ENCODE data around the gene PIGC.

PIGC gene

DNA sequence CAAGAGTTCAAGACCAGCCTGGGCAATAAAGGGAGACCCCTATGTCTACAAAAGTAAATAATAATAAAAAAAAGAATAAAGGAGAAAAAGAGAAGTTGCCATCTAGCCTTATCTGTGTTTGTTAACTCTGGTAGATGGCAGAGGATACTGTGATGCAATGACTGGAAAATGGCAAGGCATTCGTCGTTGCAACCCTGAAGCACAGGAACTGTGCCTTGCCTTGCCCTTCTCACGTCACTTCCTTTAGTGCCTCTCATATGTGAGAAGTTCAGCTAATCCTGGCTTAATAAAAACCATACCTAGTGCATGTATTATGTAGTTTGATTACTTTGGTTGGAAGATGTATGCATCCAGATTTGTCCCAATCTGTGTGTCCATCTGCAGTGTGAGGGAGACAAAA is 25.8 kb upstream of the PIGC start:
- H3K79me1 ChIP-seq (replicated peaks; ENCODE audit: low read length, poor library complexity, severe bottlenecking) = no peaks in the 10 kb centered on the region
- no peaks in the 10 kb centered on the region for H3K27me3 ChIP-seq (ENCODE audit: control insufficient read depth in 1 of 2, insufficient read depth in 1 of 2, low read length in 2 of 2)
- no peak overlapping the region for H3K4me2 ChIP-seq (ENCODE audit: low read length, poor library complexity, severe bottlenecking)
- no peak overlapping the region for H3K9ac ChIP-seq (ENCODE audit: low read length)
- H2BK15ac ChIP-seq (ENCODE audit: low read depth, poor library complexity, severe bottlenecking) = no peak overlapping the region
- H3K4ac ChIP-seq (ENCODE audit: low read depth in 1 of 2, low read length in 2 of 2) = no peak overlapping the region
- H2AK5ac ChIP-seq (ENCODE audit: low read length, severe bottlenecking) = no peak overlapping the region
- H2BK120ac ChIP-seq (ENCODE audit: low read depth, low read length) = no peak overlapping the region
- 95% methylated on average over 3 of the region's 3 CpGs for WGBS
- no peak overlapping the region for H4K91ac ChIP-seq (ENCODE audit: low read length)
- no peak overlapping the region for H3K18ac ChIP-seq (ENCODE audit: low read depth in 1 of 2, low read length in 2 of 2)
- H3K4me1 ChIP-seq (ENCODE audit: control insufficient read depth, insufficient read depth, low read depth, low read length) = peaks cover 3% of the 10 kb centered on the region
- H3K36me3 ChIP-seq (ENCODE audit: control insufficient read depth in 1 of 2, insufficient read depth in 2 of 2, low read depth in 1 of 2, low read length in 2 of 2) = no peaks in the 10 kb centered on the region
- H2BK5ac ChIP-seq (ENCODE audit: low read depth, low read length, poor library complexity, severe bottlenecking) = no peak overlapping the region
- no peak for DNase-seq
- no peak overlapping the region for H2AFZ ChIP-seq (ENCODE audit: low read depth, low read length)
- H2BK12ac ChIP-seq (ENCODE audit: low read length in 2 of 2) = no peak overlapping the region
- no peak overlapping the region for H4K8ac ChIP-seq (ENCODE audit: low read length)
- H3K27ac ChIP-seq (ENCODE audit: low read length, poor library complexity, severe bottlenecking) = no peak overlapping the region
- no peak overlapping the region for H3K14ac ChIP-seq (ENCODE audit: low read length in 2 of 2)
- no peak overlapping the region for H3K4me3 ChIP-seq (ENCODE audit: insufficient read depth in 1 of 2, low read depth in 1 of 2, low read length in 2 of 2)
- no peak overlapping the region for H3K23ac ChIP-seq (ENCODE audit: low read length in 2 of 2)
- H3K9me3 ChIP-seq (ENCODE audit: control insufficient read depth, low read length) = no peaks in the 10 kb centered on the region

DNA sequence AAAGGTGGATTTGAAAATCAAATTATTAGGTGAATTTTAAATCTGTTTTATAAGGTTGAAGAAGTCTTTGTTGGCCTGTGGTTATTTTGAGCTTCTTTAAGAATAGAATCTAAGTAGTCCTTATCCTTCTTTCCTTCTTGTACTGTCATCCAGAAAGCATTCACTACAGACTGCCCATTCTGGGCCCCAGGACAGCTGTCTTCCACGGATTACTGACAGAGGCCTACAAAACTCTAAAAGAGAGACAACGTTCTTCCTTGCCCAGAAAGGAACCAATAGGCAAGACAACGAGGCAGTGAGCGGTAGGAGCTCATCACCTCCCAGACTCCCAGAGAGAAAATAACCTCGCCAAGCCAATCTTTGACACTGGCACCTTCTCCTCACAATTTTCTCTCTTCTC is 24.4 kb upstream of the PIGC start:
- H3K4ac ChIP-seq (ENCODE audit: low read depth in 1 of 2, low read length in 2 of 2) = no peak overlapping the region
- H4K91ac ChIP-seq (ENCODE audit: low read length) = no peak overlapping the region
- H2AK5ac ChIP-seq (ENCODE audit: low read length, severe bottlenecking) = no peak overlapping the region
- H3K36me3 ChIP-seq (ENCODE audit: control insufficient read depth in 1 of 2, insufficient read depth in 2 of 2, low read depth in 1 of 2, low read length in 2 of 2) = no peaks in the 10 kb centered on the region
- H3K18ac ChIP-seq (ENCODE audit: low read depth in 1 of 2, low read length in 2 of 2) = no peak overlapping the region
- no peak overlapping the region for H3K9ac ChIP-seq (ENCODE audit: low read length)
- 87% methylated on average over 5 of the region's 5 CpGs for WGBS
- H2AFZ ChIP-seq (ENCODE audit: low read depth, low read length) = no peak overlapping the region
- no peaks in the 10 kb centered on the region for H3K9me3 ChIP-seq (ENCODE audit: control insufficient read depth, low read length)
- no peak overlapping the region for H3K27ac ChIP-seq (ENCODE audit: low read length, poor library complexity, severe bottlenecking)
- H3K4me3 ChIP-seq (ENCODE audit: insufficient read depth in 1 of 2, low read depth in 1 of 2, low read length in 2 of 2) = no peak overlapping the region
- H3K23ac ChIP-seq (ENCODE audit: low read length in 2 of 2) = no peak overlapping the region
- H3K14ac ChIP-seq (ENCODE audit: low read length in 2 of 2) = no peak overlapping the region
- H3K79me1 ChIP-seq (replicated peaks; ENCODE audit: low read length, poor library complexity, severe bottlenecking) = no peaks in the 10 kb centered on the region
- no peak overlapping the region for H2BK12ac ChIP-seq (ENCODE audit: low read length in 2 of 2)
- no peak overlapping the region for H4K8ac ChIP-seq (ENCODE audit: low read length)
- H3K4me1 ChIP-seq (ENCODE audit: control insufficient read depth, insufficient read depth, low read depth, low read length) = peaks cover 3% of the 10 kb centered on the region
- no peak overlapping the region for H3K4me2 ChIP-seq (ENCODE audit: low read length, poor library complexity, severe bottlenecking)
- H2BK120ac ChIP-seq (ENCODE audit: low read depth, low read length) = no peak overlapping the region
- H2BK5ac ChIP-seq (ENCODE audit: low read depth, low read length, poor library complexity, severe bottlenecking) = no peak overlapping the region
- H3K27me3 ChIP-seq (ENCODE audit: control insufficient read depth in 1 of 2, insufficient read depth in 1 of 2, low read length in 2 of 2) = no peaks in the 10 kb centered on the region
- H2BK15ac ChIP-seq (ENCODE audit: low read depth, poor library complexity, severe bottlenecking) = no peak overlapping the region
- DNase-seq = no peak

DNA sequence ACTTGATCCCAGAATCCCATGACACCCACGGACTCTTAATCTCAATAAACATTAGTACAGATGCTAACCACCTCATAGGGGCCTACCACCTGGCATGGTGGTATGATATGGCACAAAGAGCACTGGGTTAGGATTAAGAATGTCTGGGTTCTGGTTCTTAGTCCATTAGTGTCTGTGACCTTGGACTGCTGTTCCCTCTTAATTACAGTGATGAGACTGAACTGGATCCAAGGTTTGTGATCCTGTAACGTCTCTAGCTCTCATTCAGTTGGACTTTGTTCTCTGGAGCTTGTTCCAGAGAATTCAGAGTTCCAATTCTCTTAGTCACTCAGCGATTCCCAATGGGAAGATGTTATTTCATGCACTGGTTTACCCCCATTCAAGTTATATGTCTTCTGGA is 23.6 kb upstream of the PIGC start:
- H3K9ac ChIP-seq (ENCODE audit: low read length) = no peak overlapping the region
- 55% methylated on average over 3 of the region's 3 CpGs for WGBS
- no peak overlapping the region for H3K27ac ChIP-seq (ENCODE audit: low read length, poor library complexity, severe bottlenecking)
- peaks cover 3% of the 10 kb centered on the region for H3K4me1 ChIP-seq (ENCODE audit: control insufficient read depth, insufficient read depth, low read depth, low read length)
- DNase-seq = no peak
- no peak overlapping the region for H2AFZ ChIP-seq (ENCODE audit: low read depth, low read length)
- H2BK120ac ChIP-seq (ENCODE audit: low read depth, low read length) = no peak overlapping the region
- no peak overlapping the region for H2BK15ac ChIP-seq (ENCODE audit: low read depth, poor library complexity, severe bottlenecking)
- no peaks in the 10 kb centered on the region for H3K27me3 ChIP-seq (ENCODE audit: control insufficient read depth in 1 of 2, insufficient read depth in 1 of 2, low read length in 2 of 2)
- no peaks in the 10 kb centered on the region for H3K79me1 ChIP-seq (replicated peaks; ENCODE audit: low read length, poor library complexity, severe bottlenecking)
- no peak overlapping the region for H2BK12ac ChIP-seq (ENCODE audit: low read length in 2 of 2)
- no peak overlapping the region for H4K91ac ChIP-seq (ENCODE audit: low read length)
- no peak overlapping the region for H3K14ac ChIP-seq (ENCODE audit: low read length in 2 of 2)
- H2BK5ac ChIP-seq (ENCODE audit: low read depth, low read length, poor library complexity, severe bottlenecking) = no peak overlapping the region
- no peak overlapping the region for H3K4ac ChIP-seq (ENCODE audit: low read depth in 1 of 2, low read length in 2 of 2)
- no peak overlapping the region for H4K8ac ChIP-seq (ENCODE audit: low read length)
- H3K36me3 ChIP-seq (ENCODE audit: control insufficient read depth in 1 of 2, insufficient read depth in 2 of 2, low read depth in 1 of 2, low read length in 2 of 2) = no peaks in the 10 kb centered on the region
- H3K18ac ChIP-seq (ENCODE audit: low read depth in 1 of 2, low read length in 2 of 2) = no peak overlapping the region
- H3K9me3 ChIP-seq (ENCODE audit: control insufficient read depth, low read length) = no peaks in the 10 kb centered on the region
- no peak overlapping the region for H3K4me2 ChIP-seq (ENCODE audit: low read length, poor library complexity, severe bottlenecking)
- no peak overlapping the region for H2AK5ac ChIP-seq (ENCODE audit: low read length, severe bottlenecking)
- no peak overlapping the region for H3K4me3 ChIP-seq (ENCODE audit: insufficient read depth in 1 of 2, low read depth in 1 of 2, low read length in 2 of 2)
- no peak overlapping the region for H3K23ac ChIP-seq (ENCODE audit: low read length in 2 of 2)

DNA sequence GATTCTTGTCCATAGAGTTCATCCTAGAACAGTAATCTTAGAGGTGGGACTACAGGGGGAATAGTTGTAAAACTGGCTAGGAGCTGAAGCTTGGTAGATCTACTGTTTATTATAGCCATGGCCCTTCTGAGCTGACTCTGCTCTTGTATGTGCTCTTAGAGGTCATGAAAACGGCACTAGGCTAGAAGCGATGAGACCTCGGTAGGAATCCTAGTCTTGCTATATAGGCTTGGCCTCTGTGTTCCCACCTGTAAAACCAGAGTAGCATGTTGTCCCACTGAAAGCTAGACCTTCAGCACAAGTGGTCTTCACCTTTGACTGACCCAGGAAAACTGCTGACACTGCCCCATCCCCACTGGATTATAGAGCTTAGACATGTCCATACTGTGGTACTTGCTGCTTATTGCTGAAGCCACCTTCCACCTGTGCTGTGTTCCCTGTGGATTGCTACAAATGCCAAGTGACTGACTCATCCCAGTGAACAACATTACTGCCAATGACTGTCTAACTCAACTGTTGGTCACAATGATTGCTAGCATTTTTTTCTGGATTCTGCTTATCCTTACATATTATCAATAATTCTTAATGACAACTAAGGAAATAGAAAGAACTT is 23.0 kb upstream of the PIGC start:
- 94% methylated on average over 3 of the region's 3 CpGs for WGBS
- Histone ChIP-seq H3K4me3 (ENCODE audit: insufficient read depth in 1 of 2, low read depth in 1 of 2, low read length in 2 of 2) (no peak overlapping the region), H3K27ac (ENCODE audit: low read length, poor library complexity, severe bottlenecking) (no peak overlapping the region), H2BK12ac (ENCODE audit: low read length in 2 of 2) (no peak overlapping the region), H2BK15ac (ENCODE audit: low read depth, poor library complexity, severe bottlenecking) (no peak overlapping the region), H2AK5ac (ENCODE audit: low read length, severe bottlenecking) (no peak overlapping the region), H3K4ac (ENCODE audit: low read depth in 1 of 2, low read length in 2 of 2) (no peak overlapping the region), H4K91ac (ENCODE audit: low read length) (no peak overlapping the region), H3K23ac (ENCODE audit: low read length in 2 of 2) (no peak overlapping the region), H3K18ac (ENCODE audit: low read depth in 1 of 2, low read length in 2 of 2) (no peak overlapping the region), H3K36me3 (ENCODE audit: control insufficient read depth in 1 of 2, insufficient read depth in 2 of 2, low read depth in 1 of 2, low read length in 2 of 2) (no peaks in the 10 kb centered on the region), H3K27me3 (ENCODE audit: control insufficient read depth in 1 of 2, insufficient read depth in 1 of 2, low read length in 2 of 2) (no peaks in the 10 kb centered on the region), H2AFZ (ENCODE audit: low read depth, low read length) (no peak overlapping the region), H2BK5ac (ENCODE audit: low read depth, low read length, poor library complexity, severe bottlenecking) (no peak overlapping the region), H4K8ac (ENCODE audit: low read length) (no peak overlapping the region), H3K14ac (ENCODE audit: low read length in 2 of 2) (no peak overlapping the region), H3K4me1 (ENCODE audit: control insufficient read depth, insufficient read depth, low read depth, low read length) (peaks cover 3% of the 10 kb centered on the region), H3K4me2 (ENCODE audit: low read length, poor library complexity, severe bottlenecking) (no peak overlapping the region), H3K79me1 (replicated peaks; ENCODE audit: low read length, poor library complexity, severe bottlenecking) (no peaks in the 10 kb centered on the region), H2BK120ac (ENCODE audit: low read depth, low read length) (no peak overlapping the region), H3K9ac (ENCODE audit: low read length) (no peak overlapping the region), H3K9me3 (ENCODE audit: control insufficient read depth, low read length) (no peaks in the 10 kb centered on the region)
- DNase-seq = no peak
